Measurements from ENCODE around the gene NRG3. TPM values are rescaled to one million over a fixed set of nuclear protein-coding genes. Genes with fewer than 3 reads are reported as not detected.

The NRG3 gene
- total RNA-seq, 1 donor from 2014 or later: 6.1 TPM

GRCh38 chr10:82506680-82507376, 631.8 kb downstream of the NRG3 start:
- no peak for TF ChIP-seq CTCF (conservative IDR thresholded peaks at IDR 0.05)
- H3K27me3 Mint-ChIP-seq: peaks cover 3% of the 10 kb centered on the region
- H3K4me3 Mint-ChIP-seq: no peak overlapping the region
- no peaks in the 10 kb centered on the region for H3K9me3 Mint-ChIP-seq
- H3K4me1 Mint-ChIP-seq (ENCODE audit: unreplicated experiment): no peaks in the 10 kb centered on the region
- no peak overlapping the region for H3K27ac Mint-ChIP-seq
- DNase-seq (ENCODE audit: extremely low spot score, unreplicated experiment): no peak
- no peaks in the 10 kb centered on the region for H3K36me3 Mint-ChIP-seq

GRCh38 chr10:82515256-82515655, 640.3 kb downstream of the NRG3 start:
- Mint-ChIP-seq H3K27me3 (no peaks in the 10 kb centered on the region), H3K27ac (no peak overlapping the region), H3K4me3 (no peak overlapping the region), H3K36me3 (no peaks in the 10 kb centered on the region), H3K9me3 (no peaks in the 10 kb centered on the region), H3K4me1 (ENCODE audit: unreplicated experiment) (peaks cover 22% of the 10 kb centered on the region)
- DNase-seq (ENCODE audit: extremely low spot score, unreplicated experiment): no peak
- no peak for TF ChIP-seq CTCF (conservative IDR thresholded peaks at IDR 0.05)

DNA sequence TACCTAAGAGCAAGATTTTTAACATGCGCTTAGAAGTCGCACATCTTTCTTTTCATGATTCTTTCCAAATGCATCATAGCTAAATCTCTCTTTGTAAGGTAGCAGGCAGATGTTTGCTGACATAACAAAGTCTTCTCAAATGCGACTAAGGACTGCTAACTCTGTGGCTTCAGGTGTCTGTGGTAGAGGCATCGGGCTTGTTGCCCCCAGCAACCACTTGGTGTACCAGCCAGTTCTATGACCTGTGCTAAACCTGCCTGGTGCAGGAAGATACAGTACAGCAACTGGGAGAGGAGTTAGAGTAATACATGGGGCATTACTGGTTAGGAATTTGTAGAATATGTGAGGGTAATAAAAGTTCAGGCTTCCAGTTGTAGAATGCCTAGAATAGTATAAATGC, 654.1 kb downstream of the NRG3 start:
- no peaks in the 10 kb centered on the region for H3K4me1 Mint-ChIP-seq (ENCODE audit: unreplicated experiment)
- DNase-seq (ENCODE audit: extremely low spot score, unreplicated experiment): no peak
- no peaks in the 10 kb centered on the region for H3K9me3 Mint-ChIP-seq
- H3K27ac Mint-ChIP-seq: no peak overlapping the region
- no peaks in the 10 kb centered on the region for H3K27me3 Mint-ChIP-seq
- TF ChIP-seq CTCF (conservative IDR thresholded peaks at IDR 0.05): no peak
- no peaks in the 10 kb centered on the region for H3K36me3 Mint-ChIP-seq
- no peak overlapping the region for H3K4me3 Mint-ChIP-seq

DNA sequence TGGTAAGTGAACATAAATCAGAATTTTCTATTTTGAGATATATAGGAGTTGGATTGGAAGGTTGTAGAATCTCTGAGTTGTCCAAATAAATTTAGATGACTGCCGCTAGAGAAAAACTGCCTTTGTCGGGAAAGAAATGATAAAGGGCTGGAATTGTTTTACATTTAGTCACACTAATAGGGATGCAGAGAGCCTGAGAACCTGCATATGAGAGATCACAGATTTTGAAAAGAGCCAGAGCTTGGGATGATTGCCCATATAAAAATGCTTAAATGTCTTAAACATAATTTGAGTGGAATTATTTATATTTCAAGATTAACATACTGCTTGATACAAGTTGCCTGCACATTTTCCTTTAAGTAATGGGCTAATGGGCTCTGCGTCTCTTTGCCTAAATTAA, 660.5 kb downstream of the NRG3 start:
- H3K4me3 Mint-ChIP-seq: no peak overlapping the region

DNA sequence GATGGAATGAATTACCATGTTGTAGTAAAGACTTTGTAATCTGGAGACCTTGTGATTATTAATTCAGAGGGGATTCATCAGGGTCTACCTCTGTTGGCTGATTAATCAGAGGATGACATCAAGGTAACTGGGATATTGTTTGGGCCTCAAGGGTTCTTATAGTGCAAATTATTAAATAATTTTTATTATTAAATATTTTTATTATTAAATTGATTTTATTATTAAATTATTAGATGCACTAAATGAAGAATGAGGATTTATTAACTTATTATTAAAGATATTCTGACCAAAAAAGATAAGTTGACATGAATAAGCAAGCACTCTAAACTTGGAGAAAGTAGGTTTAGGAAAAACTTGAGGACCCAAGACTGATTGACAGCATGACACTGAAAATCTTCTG, 661.7 kb downstream of the NRG3 start:
- Mint-ChIP-seq H3K27ac (no peak overlapping the region), H3K9me3 (no peaks in the 10 kb centered on the region), H3K4me1 (ENCODE audit: unreplicated experiment) (no peaks in the 10 kb centered on the region), H3K36me3 (no peaks in the 10 kb centered on the region), H3K27me3 (no peaks in the 10 kb centered on the region), H3K4me3 (no peak overlapping the region)
- no peak for DNase-seq (ENCODE audit: extremely low spot score, unreplicated experiment)
- TF ChIP-seq CTCF (conservative IDR thresholded peaks at IDR 0.05): no peak

More for the DNA sequence above, 660.5 kb downstream of the NRG3 start:
- Mint-ChIP-seq H3K4me1 (ENCODE audit: unreplicated experiment) (no peaks in the 10 kb centered on the region), H3K27me3 (no peaks in the 10 kb centered on the region), H3K9me3 (no peaks in the 10 kb centered on the region), H3K27ac (no peak overlapping the region), H3K36me3 (no peaks in the 10 kb centered on the region)
- no peak for DNase-seq (ENCODE audit: extremely low spot score, unreplicated experiment)
- TF ChIP-seq CTCF (conservative IDR thresholded peaks at IDR 0.05): no peak

Data from type B pancreatic cell (in vitro differentiated cells).